ENCODE results near the gene AGAP9.
A peak's percentile ranks its signal among the peaks of the same experiment; 100 is the strongest.
"Not testable (repeated sequence)": the region's sequence is repeated elsewhere in the genome, so short reads cannot be mapped to it uniquely, and the experiment has no call there.

AGAP9 gene

GRCh38 chr10:47484786-47485185 lies 38.7 kb downstream of the AGAP9 start:
- DNase-seq, result not testable (repeated sequence)

- not testable (repeated sequence) for DNase-seq
Measured at GRCh38 chr10:47483923-47484322, 39.5 kb downstream of the AGAP9 start, which contains the start of gene ANXA8. Gene ANXA8 (minus strand): TSS chr10:47484115. CDS start chr10:47483933, 182 bp downstream.

GRCh38 chr10:47482367-47482766 lies 41.1 kb downstream of the AGAP9 start:
- DNase-seq, result not testable (repeated sequence)

GRCh38 chr10:47481768-47482181 lies 41.7 kb downstream of the AGAP9 start:
- not testable (repeated sequence) for DNase-seq

GRCh38 chr10:47481182-47481766 lies 42.2 kb downstream of the AGAP9 start:
- DNase-seq, result not testable (repeated sequence)

- not testable (repeated sequence) for DNase-seq
Measured at GRCh38 chr10:47480133-47480532, 43.3 kb downstream of the AGAP9 start.

- not testable (repeated sequence) for DNase-seq
Measured at GRCh38 chr10:47478114-47478513, 45.3 kb downstream of the AGAP9 start.

- DNase-seq, result not testable (repeated sequence)
Measured at GRCh38 chr10:47477078-47477477, 46.4 kb downstream of the AGAP9 start.

- not testable (repeated sequence) for DNase-seq
Measured at GRCh38 chr10:47475101-47475500, 48.3 kb downstream of the AGAP9 start.

- not testable (repeated sequence) for DNase-seq
Measured at GRCh38 chr10:47473516-47473915, 49.9 kb downstream of the AGAP9 start.

GRCh38 chr10:47472647-47473046 lies 50.8 kb downstream of the AGAP9 start:
- not testable (repeated sequence) for DNase-seq

GRCh38 chr10:47472072-47472471 lies 51.4 kb downstream of the AGAP9 start:
- not testable (repeated sequence) for DNase-seq

- not testable (repeated sequence) for DNase-seq
Measured at GRCh38 chr10:47468731-47469528, 54.5 kb downstream of the AGAP9 start.

- not testable (repeated sequence) for DNase-seq
Measured at GRCh38 chr10:47467957-47468356, 55.5 kb downstream of the AGAP9 start.

GRCh38 chr10:47467458-47467857 lies 56.0 kb downstream of the AGAP9 start:
- not testable (repeated sequence) for DNase-seq

GRCh38 chr10:47465216-47465917 lies 58.1 kb downstream of the AGAP9 start:
- DNase-seq, result not testable (repeated sequence)

- not testable (repeated sequence) for DNase-seq
Measured at GRCh38 chr10:47462577-47463358, 60.7 kb downstream of the AGAP9 start.

GRCh38 chr10:47461261-47461687 lies 62.2 kb downstream of the AGAP9 start:
- DNase-seq, result peak; percentile 36 to 56

GRCh38 chr10:47458466-47459154 lies 64.8 kb downstream of the AGAP9 start:
- DNase-seq, result no peak

- no peak for DNase-seq
Measured at GRCh38 chr10:47457826-47458225, 65.6 kb downstream of the AGAP9 start.

GRCh38 chr10:47457528-47457820 lies 66.0 kb downstream of the AGAP9 start:
- DNase-seq, result no peak

Measured in inflammatory macrophage (primary cell).